ENCODE measurements around the gene NYNRIN.

DNA sequence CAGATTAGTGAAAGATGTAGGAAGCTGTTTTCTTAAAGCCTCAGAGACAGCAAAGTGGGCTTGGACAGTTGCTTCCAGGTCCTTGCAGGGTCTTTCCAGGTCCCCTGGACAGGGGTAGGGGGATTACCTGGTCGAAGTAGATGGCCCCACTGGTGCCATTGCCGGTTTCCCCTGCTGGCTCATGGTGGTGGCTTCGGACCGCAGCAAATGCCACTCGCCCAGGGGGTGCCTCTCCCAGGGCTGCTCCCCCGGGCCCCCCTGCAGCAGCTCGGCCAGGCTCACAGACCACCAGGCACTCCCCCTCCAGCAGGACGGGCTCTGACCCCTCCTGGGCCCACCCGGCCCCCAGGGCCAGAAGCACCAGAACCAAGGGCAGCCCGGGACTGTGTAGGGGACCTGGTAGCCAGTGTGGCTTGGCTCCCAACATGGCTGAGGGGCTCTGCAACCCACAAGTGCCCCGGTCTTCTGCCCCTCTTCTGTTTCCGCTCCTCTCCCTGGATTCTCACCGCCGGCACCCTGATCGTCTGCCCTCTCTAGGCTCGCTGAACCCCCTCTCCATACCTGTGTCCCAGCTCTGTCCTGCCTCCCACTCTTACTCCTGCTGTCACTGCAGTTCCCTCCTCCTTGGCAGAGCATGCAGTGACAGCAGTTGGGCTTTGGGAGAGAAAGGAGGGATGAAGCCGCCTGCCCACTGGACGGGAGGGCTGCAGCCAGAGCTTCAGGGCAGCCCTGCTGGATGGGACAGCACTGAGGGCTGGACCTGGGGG, 30.0 kb downstream of the NYNRIN start:
- TF ChIP-seq, protein P1, sequence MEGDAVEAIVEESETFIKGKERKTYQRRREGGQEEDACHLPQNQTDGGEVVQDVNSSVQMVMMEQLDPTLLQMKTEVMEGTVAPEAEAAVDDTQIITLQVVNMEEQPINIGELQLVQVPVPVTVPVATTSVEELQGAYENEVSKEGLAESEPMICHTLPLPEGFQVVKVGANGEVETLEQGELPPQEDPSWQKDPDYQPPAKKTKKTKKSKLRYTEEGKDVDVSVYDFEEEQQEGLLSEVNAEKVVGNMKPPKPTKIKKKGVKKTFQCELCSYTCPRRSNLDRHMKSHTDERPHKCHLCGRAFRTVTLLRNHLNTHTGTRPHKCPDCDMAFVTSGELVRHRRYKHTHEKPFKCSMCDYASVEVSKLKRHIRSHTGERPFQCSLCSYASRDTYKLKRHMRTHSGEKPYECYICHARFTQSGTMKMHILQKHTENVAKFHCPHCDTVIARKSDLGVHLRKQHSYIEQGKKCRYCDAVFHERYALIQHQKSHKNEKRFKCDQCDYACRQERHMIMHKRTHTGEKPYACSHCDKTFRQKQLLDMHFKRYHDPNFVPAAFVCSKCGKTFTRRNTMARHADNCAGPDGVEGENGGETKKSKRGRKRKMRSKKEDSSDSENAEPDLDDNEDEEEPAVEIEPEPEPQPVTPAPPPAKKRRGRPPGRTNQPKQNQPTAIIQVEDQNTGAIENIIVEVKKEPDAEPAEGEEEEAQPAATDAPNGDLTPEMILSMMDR (IDR thresholded peaks at IDR 0.05; ENCODE audit: low read length): no peak
- TF ChIP-seq EZH2 (IDR thresholded peaks at IDR 0.05; ENCODE audit: borderline replicate concordance, low read length): no peak
